Measurements from ENCODE around the gene CYYR1.

The CYYR1 gene

GRCh38 chr21:26433386-26433785 is 139.7 kb downstream of the CYYR1 start:
- ATAC-seq (no peak), DNase-seq (no peak)

DNA sequence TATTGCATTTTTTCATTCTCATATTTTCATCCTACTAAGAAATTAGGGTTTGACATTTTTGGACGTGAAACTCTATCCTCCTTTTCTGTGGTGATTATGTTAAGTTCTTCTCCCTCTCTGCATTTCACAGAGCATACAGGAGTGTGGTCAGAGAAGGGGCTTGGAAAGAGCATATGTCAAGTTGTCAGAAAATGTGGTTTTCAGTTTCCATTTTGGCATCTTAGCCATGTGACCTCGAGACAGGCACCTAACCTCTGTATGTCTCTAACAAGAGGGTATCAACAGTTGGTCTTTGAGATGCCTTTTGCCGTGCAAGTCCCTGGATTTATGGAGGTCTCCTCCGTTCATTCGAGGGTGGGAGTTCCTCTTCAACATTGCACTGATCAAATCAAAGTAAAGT is 140.7 kb downstream of the CYYR1 start:
- peak; percentile 32 for ATAC-seq
- DNase-seq, result no peak

DNA sequence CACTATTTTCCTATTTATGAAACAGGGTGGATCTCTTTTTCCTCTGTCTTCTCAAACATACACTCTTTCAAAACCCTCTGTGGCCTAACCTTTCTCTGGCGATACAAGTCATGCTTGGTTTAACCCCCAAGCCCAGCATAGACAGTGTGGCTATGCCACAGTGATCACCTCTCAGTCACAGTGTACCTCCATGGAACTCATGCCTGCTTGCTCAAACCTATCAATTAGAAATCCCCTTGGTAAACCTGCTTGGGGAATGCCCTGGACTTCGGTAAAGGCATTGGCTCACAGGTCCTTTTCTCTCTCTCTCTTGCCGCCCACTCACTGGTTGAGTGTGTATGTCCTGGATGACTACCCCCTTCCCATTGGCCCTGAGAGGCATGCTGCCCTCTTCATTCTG is 147.5 kb downstream of the CYYR1 start:
- DNase-seq (no peak), ATAC-seq (no peak)

DNA sequence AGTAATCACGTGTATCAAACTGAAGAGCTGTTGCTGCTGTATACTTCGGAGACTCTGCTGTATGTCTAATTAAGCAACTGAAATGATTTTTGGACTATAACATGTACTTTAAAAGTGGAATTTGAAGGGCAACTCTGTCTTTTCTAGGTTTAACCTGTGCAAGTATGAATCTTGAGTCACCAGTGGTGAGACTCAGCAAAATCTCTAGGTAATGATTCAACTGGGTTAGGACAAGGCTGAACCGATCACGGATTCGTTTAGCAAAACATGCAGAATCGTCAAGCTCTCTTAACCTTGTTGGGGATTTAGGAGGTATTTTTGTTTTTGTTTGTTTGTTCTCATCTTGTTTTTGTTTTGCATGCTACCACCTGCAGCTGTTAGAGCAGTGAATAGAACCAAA is 149.6 kb downstream of the CYYR1 start:
- ATAC-seq (no peak), DNase-seq (no peak)

GRCh38 chr21:26422706-26423105 is 150.4 kb downstream of the CYYR1 start:
- DNase-seq (no peak), ATAC-seq (no peak)

- DNase-seq, result no peak
- no peak for ATAC-seq
Measured at GRCh38 chr21:26422138-26422537, 150.9 kb downstream of the CYYR1 start.

DNA sequence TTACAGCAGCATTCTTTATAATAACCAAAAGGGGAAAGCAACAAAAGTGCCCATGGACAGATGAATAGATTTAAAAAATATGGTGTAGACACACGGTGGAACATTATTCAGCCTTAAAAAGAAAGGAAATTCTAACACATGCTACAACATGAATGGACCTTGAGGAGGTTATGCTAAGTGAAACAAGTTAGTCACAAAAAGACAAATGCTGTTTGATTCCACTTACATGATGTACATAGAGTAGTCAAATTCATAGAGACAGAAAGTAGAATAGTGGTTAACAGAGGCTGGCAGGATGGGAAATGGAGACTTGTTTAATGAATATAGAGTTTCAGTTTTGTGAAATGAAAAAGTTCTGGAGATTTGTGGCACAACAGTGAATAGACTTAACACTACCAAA is 151.4 kb downstream of the CYYR1 start:
- no peak for ATAC-seq
- DNase-seq, result no peak

All from stimulated activated naive CD8-positive, alpha-beta T cell treated with anti-CD3 and anti-CD28 coated beads, Interleukin-15, Interleukin-2, amounts not matched to agents 100 U/mL and 50 U/mL, for 24 hours (primary cell).